AG09309 (cell line): ENCODE measurements around the gene TRIO.
A peak's percentile ranks its signal among the peaks of the same experiment; 100 is the strongest.

Source experiments
- DNase-seq: peaks from one replicate; pipeline ENCODE4 v3.0.0-alpha.2; 2010; ENCODE audit warnings: low read depth
- H3K4me3 ChIP-seq: 2 replicates; pipeline ENCODE4 v1.5.1; 2011; ENCODE audit warnings: mild to moderate bottlenecking, low read depth, low read length, moderate library complexity; ENCODE audit not compliant: control insufficient read depth
- TF ChIP-seq, protein P1 (sequence below): IDR thresholded peaks from 2 replicates; pipeline ENCODE4 v1.5.1; 2011; ENCODE audit warnings: mild to moderate bottlenecking, low read depth, low read length, inconsistent platforms; ENCODE audit not compliant: insufficient read depth, control insufficient read depth; ENCODE audit errors: missing control alignments

TRIO gene

DNA sequence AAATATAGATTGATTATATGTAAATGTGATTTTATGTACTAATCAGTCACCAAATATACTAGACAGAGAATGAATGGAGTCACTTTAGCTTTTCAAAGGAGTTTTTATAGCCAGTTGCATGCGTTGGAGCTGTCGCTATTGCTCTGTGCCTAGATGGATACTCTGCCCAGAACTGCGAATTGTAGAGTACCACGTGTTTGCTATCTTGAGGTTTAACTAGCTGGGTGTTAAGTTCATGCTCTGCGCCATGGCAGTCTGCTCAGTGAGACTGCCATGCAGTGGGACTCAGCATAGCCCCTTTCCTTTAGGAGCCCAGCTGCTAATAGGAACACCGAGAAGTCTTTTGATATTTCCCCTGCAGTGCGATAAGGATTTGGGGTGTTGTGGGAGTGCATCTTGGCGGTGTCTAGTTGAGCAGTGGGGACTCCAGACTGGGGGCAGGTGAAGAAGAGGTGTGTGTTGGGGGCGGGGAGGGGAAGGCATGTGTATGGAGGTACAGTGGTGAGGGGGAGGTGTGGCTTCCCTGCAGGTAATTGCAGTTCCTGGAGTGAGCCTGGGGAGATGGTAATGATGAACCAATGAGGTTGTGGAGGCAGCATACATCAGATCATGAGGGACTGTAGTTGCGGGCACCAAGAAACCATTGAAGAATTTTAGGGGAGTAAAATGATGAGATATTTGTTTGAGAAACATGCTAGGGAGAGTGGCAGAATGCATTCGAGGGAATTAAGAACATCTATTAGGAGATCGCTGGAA lies 118.9 kb downstream of the TRIO start:
- TF ChIP-seq, protein P1, sequence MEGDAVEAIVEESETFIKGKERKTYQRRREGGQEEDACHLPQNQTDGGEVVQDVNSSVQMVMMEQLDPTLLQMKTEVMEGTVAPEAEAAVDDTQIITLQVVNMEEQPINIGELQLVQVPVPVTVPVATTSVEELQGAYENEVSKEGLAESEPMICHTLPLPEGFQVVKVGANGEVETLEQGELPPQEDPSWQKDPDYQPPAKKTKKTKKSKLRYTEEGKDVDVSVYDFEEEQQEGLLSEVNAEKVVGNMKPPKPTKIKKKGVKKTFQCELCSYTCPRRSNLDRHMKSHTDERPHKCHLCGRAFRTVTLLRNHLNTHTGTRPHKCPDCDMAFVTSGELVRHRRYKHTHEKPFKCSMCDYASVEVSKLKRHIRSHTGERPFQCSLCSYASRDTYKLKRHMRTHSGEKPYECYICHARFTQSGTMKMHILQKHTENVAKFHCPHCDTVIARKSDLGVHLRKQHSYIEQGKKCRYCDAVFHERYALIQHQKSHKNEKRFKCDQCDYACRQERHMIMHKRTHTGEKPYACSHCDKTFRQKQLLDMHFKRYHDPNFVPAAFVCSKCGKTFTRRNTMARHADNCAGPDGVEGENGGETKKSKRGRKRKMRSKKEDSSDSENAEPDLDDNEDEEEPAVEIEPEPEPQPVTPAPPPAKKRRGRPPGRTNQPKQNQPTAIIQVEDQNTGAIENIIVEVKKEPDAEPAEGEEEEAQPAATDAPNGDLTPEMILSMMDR = no peak
- DNase-seq = no peak
- no peak overlapping the region for H3K4me3 ChIP-seq

DNA sequence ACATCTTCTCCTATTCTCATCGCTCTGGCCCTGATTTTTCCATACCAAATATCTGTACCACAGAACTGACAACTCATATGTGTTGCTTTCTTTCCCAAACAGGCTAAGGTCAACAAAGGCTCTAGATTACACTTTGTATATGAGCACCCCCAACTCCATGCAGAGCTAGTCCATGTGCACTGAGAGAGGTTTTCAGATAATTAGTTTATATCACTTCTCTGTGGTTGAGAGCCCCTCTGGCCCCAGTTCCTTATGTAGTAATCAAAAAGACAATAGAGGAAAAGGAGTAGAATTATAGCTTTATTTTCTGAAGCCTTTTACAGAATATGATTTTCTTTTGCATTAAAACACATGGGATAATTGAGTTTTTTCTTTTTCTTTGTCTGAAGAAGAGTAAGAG lies 120.0 kb downstream of the TRIO start:
- no peak for DNase-seq
- no peak overlapping the region for H3K4me3 ChIP-seq
- TF ChIP-seq, protein P1 = no peak

DNA sequence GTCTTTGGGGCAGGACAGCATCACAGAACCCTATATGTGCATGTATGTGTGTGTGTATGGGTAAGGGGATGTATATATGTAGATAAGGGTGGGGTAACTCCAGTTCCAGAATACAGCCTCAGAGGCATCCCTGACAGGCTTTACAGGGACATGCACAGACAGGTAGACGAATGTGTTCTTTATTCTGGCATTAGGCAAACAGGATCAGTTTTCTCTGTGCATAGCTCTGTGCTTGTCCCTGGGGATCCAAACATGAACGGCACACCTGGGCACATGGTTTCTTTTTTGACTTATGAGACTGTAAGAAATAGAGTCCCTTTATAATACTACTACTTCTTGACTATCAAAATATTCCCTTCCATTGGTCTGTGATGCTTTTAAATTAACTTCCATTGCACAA lies 120.6 kb downstream of the TRIO start:
- TF ChIP-seq, protein P1 = no peak
- H3K4me3 ChIP-seq = no peak overlapping the region
- no peak for DNase-seq

DNA sequence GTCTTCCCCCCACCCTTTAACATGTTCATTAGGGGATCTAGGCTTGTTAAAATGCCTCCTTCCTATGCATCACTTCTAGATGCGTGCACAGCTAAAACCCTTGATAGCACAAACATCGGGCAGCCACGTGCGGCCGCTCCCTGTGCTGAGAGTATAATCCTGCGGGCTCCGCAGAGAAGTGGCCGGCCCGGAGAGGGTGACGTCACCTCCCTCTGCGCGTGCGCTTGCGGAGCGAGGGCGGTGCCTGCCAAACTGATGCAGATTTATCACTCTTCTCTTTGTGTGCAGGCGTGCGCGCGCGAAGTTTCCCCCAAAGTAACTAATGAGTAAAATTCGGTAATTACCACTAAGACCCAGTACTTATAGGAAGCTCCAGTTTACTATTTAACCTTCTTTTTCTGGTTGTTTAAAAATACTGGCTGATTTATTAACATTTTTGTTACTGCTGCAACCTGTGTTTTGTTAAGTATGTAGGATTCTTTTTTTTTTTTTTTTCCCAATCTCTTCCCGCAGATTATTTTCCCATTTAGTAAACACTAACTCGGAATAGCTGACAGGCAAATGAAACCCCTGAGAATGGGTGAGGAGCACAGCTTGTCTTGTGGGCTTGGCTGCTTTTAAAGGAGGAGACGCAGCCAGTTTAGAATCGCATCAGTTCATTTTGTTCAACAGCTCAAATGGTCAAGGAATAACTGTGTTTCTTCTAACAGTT lies 121.6 kb downstream of the TRIO start:
- TF ChIP-seq, protein P1 = no peak
- H3K4me3 ChIP-seq = no peak overlapping the region; the same call in 1 of the 2 replicates
- DNase-seq = peak; percentile 69

DNA sequence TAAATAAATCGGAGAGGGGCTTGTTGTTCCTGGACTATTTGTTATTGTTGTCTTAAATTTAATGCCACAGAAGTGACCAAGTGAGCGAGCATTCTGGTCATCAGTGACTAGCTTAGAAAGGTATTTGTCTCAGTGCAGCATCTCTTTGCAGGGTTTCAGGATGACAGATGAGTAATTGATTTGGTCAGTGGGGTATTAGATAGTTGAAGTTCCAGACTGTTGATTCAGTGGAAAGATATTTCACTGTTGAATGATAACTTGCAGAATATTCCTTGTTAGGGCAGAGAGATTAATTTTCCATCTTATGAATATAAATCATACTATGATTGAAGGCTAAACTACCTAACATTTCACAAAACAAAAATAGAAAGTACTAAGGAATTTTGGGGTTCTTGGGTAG lies 122.4 kb downstream of the TRIO start:
- TF ChIP-seq, protein P1 = no peak
- DNase-seq = peak; percentile 54
- no peak overlapping the region for H3K4me3 ChIP-seq

DNA sequence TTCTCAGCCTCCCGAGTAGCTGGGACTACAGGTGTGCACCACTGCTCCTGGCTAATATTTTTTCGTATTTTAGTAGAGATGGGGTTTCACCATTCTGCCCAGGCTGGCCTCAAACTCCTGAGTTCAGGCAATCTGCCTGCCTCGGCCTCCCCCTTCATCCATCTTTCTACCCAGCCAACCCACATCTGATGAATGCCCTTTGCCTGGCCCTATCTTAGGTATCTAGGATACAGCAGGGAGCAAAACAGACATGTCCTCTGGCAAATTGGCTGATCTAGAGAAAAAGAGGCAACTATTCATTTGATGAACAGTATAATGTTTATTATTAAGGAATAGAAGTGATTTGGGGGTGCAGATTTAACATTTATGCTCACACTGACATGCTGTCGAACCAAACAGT lies 123.0 kb downstream of the TRIO start:
- TF ChIP-seq, protein P1 = no peak
- H3K4me3 ChIP-seq = no peak overlapping the region

More for the DNA sequence above, 123.0 kb downstream of the TRIO start:
- no peak for DNase-seq
